H9 (cell line): ENCODE measurements around the gene MXI1. TPM values are rescaled to one million over a fixed set of nuclear protein-coding genes. Genes with fewer than 3 reads are reported as not detected.

Experiments used
- DNase-seq: peaks from one replicate; pipeline ENCODE4 v3.0.0-alpha.2; 2017
- H2AFZ ChIP-seq: one replicate; pipeline ENCODE4 v1.6.1; 2013; ENCODE audit warnings: mild to moderate bottlenecking, low read length, control low read depth, moderate library complexity
- H2AK5ac ChIP-seq: 2 replicates; pipeline ENCODE4 v1.6.1; 2013; ENCODE audit warnings: low read length, control low read depth, mixed read lengths; ENCODE audit not compliant: insufficient read length
- H2BK120ac ChIP-seq: one replicate; pipeline ENCODE4 v1.6.1; 2013; ENCODE audit warnings: low read depth, mild to moderate bottlenecking, low read length, control low read depth, inconsistent platforms; ENCODE audit not compliant: poor library complexity, severe bottlenecking
- H2BK12ac ChIP-seq: 2 replicates; pipeline ENCODE4 v1.6.1; 2013; ENCODE audit warnings: low read length, control low read depth, mixed read lengths, low read depth; ENCODE audit not compliant: insufficient read length
- H2BK15ac ChIP-seq: 2 replicates; pipeline ENCODE4 v1.6.1; 2013; ENCODE audit warnings: low read depth, low read length, control low read depth
- H2BK20ac ChIP-seq: one replicate; pipeline ENCODE4 v1.6.1; 2013; ENCODE audit warnings: low read depth, mild to moderate bottlenecking, low read length, control low read depth, inconsistent platforms; ENCODE audit not compliant: poor library complexity, severe bottlenecking
- H2BK5ac ChIP-seq: 2 replicates; pipeline ENCODE4 v1.6.1; 2013; ENCODE audit warnings: low read length, control low read depth, mixed read lengths; ENCODE audit not compliant: insufficient read length
- H3K14ac ChIP-seq: 2 replicates; pipeline ENCODE4 v1.6.1; 2013; ENCODE audit warnings: low read length, control low read depth; ENCODE audit not compliant: insufficient read depth
- H3K18ac ChIP-seq: 2 replicates; pipeline ENCODE4 v1.6.1; 2013; ENCODE audit warnings: low read depth, mild to moderate bottlenecking, mixed read lengths, low read length, control low read depth; ENCODE audit not compliant: insufficient read length
- H3K23ac ChIP-seq: 2 replicates; pipeline ENCODE4 v1.6.1; 2013; ENCODE audit warnings: low read length, control low read depth, mixed read lengths, low read depth; ENCODE audit not compliant: insufficient read length
- H3K23me2 ChIP-seq: 2 replicates; pipeline ENCODE4 v1.6.1; 2013; ENCODE audit warnings: low read depth, mild to moderate bottlenecking, mixed read lengths, low read length, control low read depth; ENCODE audit not compliant: insufficient read length, poor library complexity, severe bottlenecking
- H3K27ac ChIP-seq: 2 replicates; pipeline ENCODE4 v1.5.1; 2013; ENCODE audit warnings: low read length, control low read depth, mixed read lengths, low read depth; ENCODE audit not compliant: insufficient read length
- H3K27me3 ChIP-seq: 2 replicates; pipeline ENCODE4 v1.6.1; 2013; ENCODE audit warnings: low read length, control low read depth, inconsistent platforms; ENCODE audit not compliant: insufficient read depth
- H3K4ac ChIP-seq: 2 replicates; pipeline ENCODE4 v1.6.1; 2013; ENCODE audit warnings: low read depth, mild to moderate bottlenecking, control low read depth, inconsistent platforms, low read length, moderate library complexity
- H3K4me1 ChIP-seq: 2 replicates; pipeline ENCODE4 v1.6.1; 2013; ENCODE audit warnings: low read length, control low read depth, inconsistent platforms; ENCODE audit not compliant: insufficient read depth
- H3K4me2 ChIP-seq: 2 replicates; pipeline ENCODE4 v1.6.1; 2013; ENCODE audit warnings: low read length, control low read depth, mixed read lengths; ENCODE audit not compliant: insufficient read length, insufficient read depth
- H3K56ac ChIP-seq: 2 replicates; pipeline ENCODE4 v1.6.1; 2013; ENCODE audit warnings: low read depth, mild to moderate bottlenecking, mixed read lengths, low read length, control low read depth; ENCODE audit not compliant: insufficient read length
- H3K79me1 ChIP-seq: 2 replicates; pipeline ENCODE4 v1.6.1; 2013; ENCODE audit warnings: low read depth, mild to moderate bottlenecking, moderate library complexity, low read length, control low read depth, inconsistent platforms; ENCODE audit not compliant: insufficient read depth, poor library complexity, severe bottlenecking
- H3K79me2 ChIP-seq: 2 replicates; pipeline ENCODE4 v1.6.1; 2013; ENCODE audit warnings: low read length, control low read depth, inconsistent platforms; ENCODE audit not compliant: insufficient read depth
- H3K9ac ChIP-seq: 2 replicates; pipeline ENCODE4 v1.6.1; 2013; ENCODE audit warnings: low read length, control low read depth, mixed read lengths; ENCODE audit not compliant: insufficient read length; ENCODE audit errors: extremely low read depth
- H3K9me3 ChIP-seq: one replicate; pipeline ENCODE4 v1.6.1; 2013; ENCODE audit warnings: low read depth, low read length, inconsistent platforms; ENCODE audit not compliant: control insufficient read depth
- H3T11ph ChIP-seq: one replicate; pipeline ENCODE4 v1.6.1; 2013; ENCODE audit warnings: mild to moderate bottlenecking, low read length, control low read depth, inconsistent platforms
- H4K20me1 ChIP-seq: one replicate; pipeline ENCODE4 v1.6.1; 2013; ENCODE audit not compliant: control insufficient read depth, insufficient read length, insufficient read depth
- H4K5ac ChIP-seq: 2 replicates; pipeline ENCODE4 v1.6.1; 2013; ENCODE audit warnings: low read depth, mild to moderate bottlenecking, mixed read lengths, low read length, control low read depth; ENCODE audit not compliant: insufficient read length
- H4K8ac ChIP-seq: replicated peaks from 2 replicates; pipeline ENCODE4 v1.6.1; 2013; ENCODE audit warnings: low read length, control low read depth, mixed read lengths, low read depth; ENCODE audit not compliant: insufficient read length
- H4K91ac ChIP-seq: 2 replicates; pipeline ENCODE4 v1.6.1; 2013; ENCODE audit warnings: low read depth, mild to moderate bottlenecking, moderate library complexity, mixed read lengths, low read length, control low read depth; ENCODE audit not compliant: insufficient read length
- H3K27ac Mint-ChIP-seq, 3 experiments: 2 replicates in 2 of 3; 3 replicates in 1 of 3; pipeline ENCODE4 v1.8.0; 2020 to 2021; ENCODE audit warnings: mixed read lengths in 3 of 3, mild to moderate bottlenecking in 1 of 3, moderate library complexity in 1 of 3
- H3K27me3 Mint-ChIP-seq: 2 replicates; pipeline ENCODE4 v1.8.0; 2021; ENCODE audit warnings: low read depth, mild to moderate bottlenecking, moderate library complexity, mixed read lengths
- H3K36me3 Mint-ChIP-seq, 3 experiments: 2 replicates in 2 of 3; 3 replicates in 1 of 3; pipeline ENCODE4 v1.8.0; 2020 to 2021; ENCODE audit warnings: low read depth in 3 of 3, mixed read lengths in 3 of 3; ENCODE audit not compliant: insufficient read depth in 1 of 3
- H3K4me1 Mint-ChIP-seq, 2 experiments: 2 replicates each; pipeline ENCODE4 v1.8.0; 2020; ENCODE audit warnings: mixed read lengths in 2 of 2
- H3K4me3 Mint-ChIP-seq, 2 experiments: 2 replicates in 1 of 2; 3 replicates in 1 of 2; pipeline ENCODE4 v1.8.0; 2020 to 2021; ENCODE audit warnings: mild to moderate bottlenecking in 2 of 2, mixed read lengths in 2 of 2, moderate library complexity in 1 of 2
- H3K9me3 Mint-ChIP-seq, 2 experiments: 2 replicates in 1 of 2; 3 replicates in 1 of 2; pipeline ENCODE4 v1.8.0; 2020; ENCODE audit warnings: mild to moderate bottlenecking in 2 of 2, mixed read lengths in 2 of 2, moderate library complexity in 1 of 2
- WGBS: extraction: QIAGEN DNeasy Blood & Tissue Kit; methylation state at CpG from one replicate; pipeline ENCODE4 v1.1.7; 2013; ENCODE audit warnings: missing lambda C conversion rate, low lambda C conversion rate, mixed read lengths; ENCODE audit not compliant: insufficient read length; ENCODE audit errors: extremely low coverage; 5-methylcytosine and 5-hydroxymethylcytosine counted together
- total RNA-seq: library from RNA; stranded (reverse); gene quantifications from 2 replicates; pipeline ENCODE4 v1.2.1, GENCODE V29; 2021
- TF ChIP-seq, protein P1 (sequence below): fragments of 200-600 bp; sonication (generic); conservative IDR thresholded peaks from 3 replicates; pipeline ENCODE4 v1.8.0; 2021; ENCODE audit warnings: antibody characterized with exemption, mild to moderate bottlenecking

The MXI1 gene
- total RNA-seq, 1 experiment from 2014 or later, result 5.6 TPM

DNA sequence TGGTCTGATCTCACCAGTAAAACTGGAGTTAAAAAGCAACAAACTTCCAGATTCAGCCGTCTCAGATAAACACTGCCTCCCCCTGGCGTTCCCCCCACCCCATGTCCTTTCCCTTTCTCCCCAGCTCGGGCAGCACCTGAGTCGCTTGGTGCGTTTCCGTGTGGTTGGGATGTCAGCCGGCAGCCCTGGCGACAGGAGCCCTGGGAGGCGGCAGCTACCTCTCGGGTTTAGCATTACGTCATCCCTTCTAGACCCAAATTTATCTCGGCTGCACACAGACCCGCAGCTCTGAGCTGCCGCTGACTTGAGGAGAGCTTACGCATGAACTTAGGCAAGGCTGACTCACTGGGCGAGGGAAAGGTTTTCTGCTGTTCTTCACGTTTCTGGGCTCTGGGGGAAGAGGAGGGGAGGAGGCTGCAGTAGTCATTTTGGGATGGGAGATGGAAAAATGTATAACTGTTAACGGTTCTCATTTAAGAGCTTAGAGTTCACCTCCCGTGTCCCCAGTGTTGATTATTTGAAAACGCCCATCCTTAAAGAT lies 14.4 kb downstream of the MXI1 start:
- no CpG with 5 or more reads among the region's 20 CpGs for WGBS
- Histone ChIP-seq H4K8ac (no peak overlapping the region), H2BK5ac (no peak overlapping the region), H3T11ph (no peak overlapping the region), H3K27me3 (no peaks in the 10 kb centered on the region), H3K23me2 (peaks cover 3% of the 10 kb centered on the region), H4K5ac (no peak overlapping the region), H4K91ac (no peak overlapping the region), H3K4ac (no peak overlapping the region), H2BK120ac (no peak overlapping the region), H2BK12ac (no peak overlapping the region), H3K4me1 (peaks cover 7% of the 10 kb centered on the region; the same call in 1 of the 2 replicates), H2AK5ac (no peak overlapping the region), H4K20me1 (no peaks in the 10 kb centered on the region), H3K9ac (no peak overlapping the region), H2BK20ac (no peak overlapping the region), H3K18ac (peak overlapping the region; percentile 4), H3K14ac (no peak overlapping the region), H3K56ac (no peak overlapping the region), H3K4me2 (peak overlapping the region; percentile 57), H3K79me1 (no peaks in the 10 kb centered on the region), H2AFZ (no peak overlapping the region), H3K9me3 (no peaks in the 10 kb centered on the region), H3K79me2 (no peaks in the 10 kb centered on the region), H2BK15ac (no peak overlapping the region), H3K23ac (no peak overlapping the region), H3K27ac (no peak overlapping the region)
- DNase-seq, result peak; percentile 78
- Mint-ChIP-seq H3K9me3 (no peaks in the 10 kb centered on the region), H3K4me3 (peak overlapping the region; percentile 43 to 74), H3K27ac (peak overlapping the region in 1 of 3 experiments; percentile 95; a peak in 1 of 7 replicates), H3K36me3 (no peaks in the 10 kb centered on the region; a peak in 1 of 7 replicates), H3K4me1 (peaks cover 33 to 50% of the 10 kb centered on the region in 2 experiments), H3K27me3 (peaks cover 62% of the 10 kb centered on the region)
- TF ChIP-seq, protein P1, sequence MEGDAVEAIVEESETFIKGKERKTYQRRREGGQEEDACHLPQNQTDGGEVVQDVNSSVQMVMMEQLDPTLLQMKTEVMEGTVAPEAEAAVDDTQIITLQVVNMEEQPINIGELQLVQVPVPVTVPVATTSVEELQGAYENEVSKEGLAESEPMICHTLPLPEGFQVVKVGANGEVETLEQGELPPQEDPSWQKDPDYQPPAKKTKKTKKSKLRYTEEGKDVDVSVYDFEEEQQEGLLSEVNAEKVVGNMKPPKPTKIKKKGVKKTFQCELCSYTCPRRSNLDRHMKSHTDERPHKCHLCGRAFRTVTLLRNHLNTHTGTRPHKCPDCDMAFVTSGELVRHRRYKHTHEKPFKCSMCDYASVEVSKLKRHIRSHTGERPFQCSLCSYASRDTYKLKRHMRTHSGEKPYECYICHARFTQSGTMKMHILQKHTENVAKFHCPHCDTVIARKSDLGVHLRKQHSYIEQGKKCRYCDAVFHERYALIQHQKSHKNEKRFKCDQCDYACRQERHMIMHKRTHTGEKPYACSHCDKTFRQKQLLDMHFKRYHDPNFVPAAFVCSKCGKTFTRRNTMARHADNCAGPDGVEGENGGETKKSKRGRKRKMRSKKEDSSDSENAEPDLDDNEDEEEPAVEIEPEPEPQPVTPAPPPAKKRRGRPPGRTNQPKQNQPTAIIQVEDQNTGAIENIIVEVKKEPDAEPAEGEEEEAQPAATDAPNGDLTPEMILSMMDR, result peak; percentile 45; the same call in 2 of the 3 replicates
